Uterus (tissue), 2 donors: Measurements from ENCODE around the gene RAI14.

Source experiments
- POLR2A ChIP-seq, 2 donors: fragments of 450-650 bp; IDR thresholded peaks; one replicate each; pipeline ENCODE4 v1.6.1; 2016; ENCODE audit warnings: antibody characterized with exemption in 2 of 2, mild to moderate bottlenecking in 1 of 2, moderate library complexity in 1 of 2
- TF ChIP-seq, protein P1 (sequence below), 4 experiments: fragments of 200-600 bp in 2 of 4; fragments of 450-650 bp in 2 of 4; sonication (generic) in 2 of 4; IDR thresholded peaks; one replicate each; pipeline ENCODE4 v1.5.1; 2016 to 2019; ENCODE audit warnings: antibody characterized with exemption in 4 of 4, mild to moderate bottlenecking in 2 of 4, moderate library complexity in 1 of 4

DNA sequence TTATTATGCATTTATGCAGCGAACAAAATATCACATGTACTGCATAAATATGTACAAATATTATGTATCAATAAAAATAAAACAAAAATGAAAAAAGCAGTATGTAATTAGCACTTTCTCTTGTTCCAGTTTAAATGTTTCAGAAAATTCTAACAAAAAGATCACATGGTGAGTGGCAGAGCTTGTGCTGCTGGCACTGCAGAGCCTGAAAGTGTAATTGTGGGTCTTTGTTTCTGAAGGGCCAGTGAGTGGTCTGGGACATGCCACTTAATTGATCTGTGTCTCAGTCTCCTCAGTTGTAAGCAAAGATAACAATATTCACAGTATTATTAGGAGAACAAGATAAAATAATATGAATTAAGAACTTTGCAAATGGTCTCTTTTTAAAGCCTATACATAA is 39.5 kb upstream of the RAI14 start:
- TF ChIP-seq, protein P1, sequence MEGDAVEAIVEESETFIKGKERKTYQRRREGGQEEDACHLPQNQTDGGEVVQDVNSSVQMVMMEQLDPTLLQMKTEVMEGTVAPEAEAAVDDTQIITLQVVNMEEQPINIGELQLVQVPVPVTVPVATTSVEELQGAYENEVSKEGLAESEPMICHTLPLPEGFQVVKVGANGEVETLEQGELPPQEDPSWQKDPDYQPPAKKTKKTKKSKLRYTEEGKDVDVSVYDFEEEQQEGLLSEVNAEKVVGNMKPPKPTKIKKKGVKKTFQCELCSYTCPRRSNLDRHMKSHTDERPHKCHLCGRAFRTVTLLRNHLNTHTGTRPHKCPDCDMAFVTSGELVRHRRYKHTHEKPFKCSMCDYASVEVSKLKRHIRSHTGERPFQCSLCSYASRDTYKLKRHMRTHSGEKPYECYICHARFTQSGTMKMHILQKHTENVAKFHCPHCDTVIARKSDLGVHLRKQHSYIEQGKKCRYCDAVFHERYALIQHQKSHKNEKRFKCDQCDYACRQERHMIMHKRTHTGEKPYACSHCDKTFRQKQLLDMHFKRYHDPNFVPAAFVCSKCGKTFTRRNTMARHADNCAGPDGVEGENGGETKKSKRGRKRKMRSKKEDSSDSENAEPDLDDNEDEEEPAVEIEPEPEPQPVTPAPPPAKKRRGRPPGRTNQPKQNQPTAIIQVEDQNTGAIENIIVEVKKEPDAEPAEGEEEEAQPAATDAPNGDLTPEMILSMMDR (IDR thresholded peaks at IDR 0.05): no peak
- no peak for TF ChIP-seq POLR2A (IDR thresholded peaks at IDR 0.05)
